Liver (tissue), 9 donors: ENCODE measurements around the gene SEC24D. TPM values are rescaled to one million over a fixed set of nuclear protein-coding genes. Genes with fewer than 3 reads are reported as not detected.

ENCODE experiments used
- DNase-seq: peaks from one replicate; pipeline ENCODE4 v3.0.0-alpha.2; 2017; ENCODE audit warnings: low spot score
- H3K27ac ChIP-seq, 2 donors: one replicate each; pipeline ENCODE4 v1.7.0; 2013; ENCODE audit warnings: inconsistent platforms in 2 of 2, low read length in 2 of 2, control low read depth in 1 of 2, low read depth in 1 of 2, mild to moderate bottlenecking in 1 of 2
- H3K27me3 ChIP-seq, 4 donors: one replicate each; pipeline versions ENCODE4 v1.6.1 to v1.7.0; 2013; ENCODE audit warnings: low read length in 3 of 4, inconsistent platforms in 1 of 4, mild to moderate bottlenecking in 1 of 4, moderate library complexity in 1 of 4; ENCODE audit not compliant: control insufficient read depth in 4 of 4, insufficient read depth in 4 of 4
- H3K36me3 ChIP-seq, 4 donors: one replicate each; pipeline versions ENCODE4 v1.6.1 to v1.7.0; 2013; ENCODE audit warnings: low read length in 3 of 4, mild to moderate bottlenecking in 3 of 4, low read depth in 1 of 4, moderate library complexity in 1 of 4; ENCODE audit not compliant: control insufficient read depth in 4 of 4, insufficient read depth in 3 of 4
- H3K4me1 ChIP-seq, 4 donors: one replicate each; pipeline versions ENCODE4 v1.6.1 to v1.7.0; 2013; ENCODE audit warnings: low read length in 3 of 4, mild to moderate bottlenecking in 3 of 4, moderate library complexity in 1 of 4; ENCODE audit not compliant: control insufficient read depth in 4 of 4, insufficient read depth in 4 of 4
- H3K4me3 ChIP-seq, 3 donors: one replicate each; pipeline versions ENCODE4 v1.6.1 to v1.7.0; 2013; ENCODE audit warnings: low read length in 3 of 3, control low read depth in 1 of 3, low read depth in 1 of 3, mild to moderate bottlenecking in 1 of 3
- H3K9ac ChIP-seq, 2 donors: one replicate each; pipeline ENCODE4 v1.7.0; 2013; ENCODE audit warnings: low read length in 2 of 2, mild to moderate bottlenecking in 2 of 2, moderate library complexity in 2 of 2, control low read depth in 1 of 2, low read depth in 1 of 2
- H3K9me3 ChIP-seq, 4 donors: one replicate each; pipeline versions ENCODE4 v1.6.1 to v1.7.0; 2013; ENCODE audit warnings: low read length in 3 of 4; ENCODE audit not compliant: control insufficient read depth in 4 of 4
- ATF3 ChIP-seq: IDR thresholded peaks from 2 replicates; pipeline ENCODE4 v1.6.1; 2016; ENCODE audit warnings: antibody characterized with exemption
- CTCF ChIP-seq: fragments of 150-350 bp; IDR thresholded peaks from 2 replicates; pipeline ENCODE4 v1.5.1; 2017; ENCODE audit warnings: improper control_type of control experiment, low read depth, low read length; ENCODE audit not compliant: missing input control
- EGR1 ChIP-seq, 2 donors: IDR thresholded peaks; 2 replicates each; pipeline ENCODE4 v1.6.1; 2016 to 2018; ENCODE audit warnings: antibody characterized with exemption in 2 of 2, low read depth in 2 of 2
- FOXA1 ChIP-seq: IDR thresholded peaks from 2 replicates; pipeline ENCODE4 v1.6.1; 2016; ENCODE audit warnings: antibody characterized with exemption
- FOXA2 ChIP-seq: IDR thresholded peaks from 2 replicates; pipeline ENCODE4 v1.6.1; 2016; ENCODE audit warnings: antibody characterized with exemption
- GABPA ChIP-seq, 2 donors: IDR thresholded peaks in 1 of 2; conservative IDR thresholded peaks in 1 of 2; 2 replicates each; pipeline ENCODE4 v1.6.1; 2016; ENCODE audit warnings: antibody characterized with exemption in 2 of 2, mild to moderate bottlenecking in 1 of 2, moderate library complexity in 1 of 2
- HNF4A ChIP-seq, 2 donors: conservative IDR thresholded peaks; 2 replicates each; pipeline ENCODE4 v1.6.1; 2016; ENCODE audit warnings: antibody characterized with exemption in 2 of 2, mild to moderate bottlenecking in 2 of 2
- HNF4G ChIP-seq: IDR thresholded peaks from 2 replicates; pipeline ENCODE4 v1.6.1; 2016; ENCODE audit warnings: antibody characterized with exemption
- JUND ChIP-seq, 2 donors: IDR thresholded peaks; 2 replicates each; pipeline ENCODE4 v1.6.1; 2016; ENCODE audit warnings: antibody characterized with exemption in 2 of 2
- MAX ChIP-seq: IDR thresholded peaks from 2 replicates; pipeline ENCODE4 v1.6.1; 2016; ENCODE audit warnings: antibody characterized with exemption
- NR2F2 ChIP-seq: IDR thresholded peaks from 2 replicates; pipeline ENCODE4 v1.6.1; 2016; ENCODE audit warnings: antibody characterized with exemption
- RAD21 ChIP-seq, 2 donors: IDR thresholded peaks; 2 replicates each; pipeline ENCODE4 v1.6.1; 2016; ENCODE audit warnings: antibody characterized with exemption in 2 of 2, mild to moderate bottlenecking in 2 of 2
- REST ChIP-seq: IDR thresholded peaks from 2 replicates; pipeline ENCODE4 v1.6.1; 2016; ENCODE audit warnings: antibody characterized with exemption, mild to moderate bottlenecking
- RXRA ChIP-seq, 2 donors: IDR thresholded peaks; 2 replicates each; pipeline ENCODE4 v1.6.1; 2017 to 2018; ENCODE audit warnings: antibody characterized with exemption in 2 of 2, mild to moderate bottlenecking in 1 of 2
- SP1 ChIP-seq: IDR thresholded peaks from 2 replicates; pipeline ENCODE4 v1.6.1; 2018; ENCODE audit warnings: antibody characterized with exemption, mild to moderate bottlenecking
- TAF1 ChIP-seq: conservative IDR thresholded peaks from 2 replicates; pipeline ENCODE4 v1.6.1; 2016; ENCODE audit warnings: antibody characterized with exemption, mild to moderate bottlenecking
- YY1 ChIP-seq: IDR thresholded peaks from 2 replicates; pipeline ENCODE4 v1.6.1; 2016; ENCODE audit warnings: antibody characterized with exemption, mild to moderate bottlenecking
- ZBTB33 ChIP-seq: IDR thresholded peaks from 2 replicates; pipeline ENCODE4 v1.6.1; 2016; ENCODE audit warnings: antibody characterized with exemption
- WGBS: extraction: QIAGEN DNeasy Blood & Tissue Kit; methylation state at CpG from one replicate; pipeline ENCODE4 v1.1.7; 2013; 5-methylcytosine and 5-hydroxymethylcytosine counted together
- polyA plus RNA-seq, 2 donors: library from polyadenylated mRNA; stranded (reverse) in 1 of 2; unstranded in 1 of 2; fragments of 200-250 nt in 1 of 2; fragments of >200 nt in 1 of 2; fragmentation: Nextera tagmentation in 1 of 2; extraction: Ambion mirVana in 1 of 2; gene quantifications; one replicate each; pipeline versions ENCODE4 v1.2.1 to v1.2.3, GENCODE V29; 2013 to 2015
- total RNA-seq, 2 donors: library from RNA; depleted of rRNA; stranded (reverse); fragments of >200 nt; gene quantifications; one replicate each; pipeline ENCODE4 v1.2.3, GENCODE V29; 2014
- donor health status: healthy.
- donor health status: healthy.
- donor health status: healthy.
- donor health status: healthy.
- donor health status: healthy.

SEC24D gene
- total and polyA plus RNA-seq, 4 donors = 16.0 to 80.8 (median 33.7) TPM

- peaks cover 6 to 12% (median 9%) of the 10 kb centered on the region in 4 donors for H3K36me3 ChIP-seq
- no peak overlapping the region for H3K4me3 ChIP-seq
- peaks cover 0 to 1% (median 0%) of the 10 kb centered on the region in 4 donors for H3K4me1 ChIP-seq
- TF ChIP-seq RXRA (IDR thresholded peaks at IDR 0.05) = no peak
- no peak for TF ChIP-seq ATF3
- no peak for TF ChIP-seq YY1
- no peak for TF ChIP-seq HNF4G
- TF ChIP-seq MAX = no peak
- TF ChIP-seq FOXA1 = no peak
- no peak overlapping the region for H3K9ac ChIP-seq
- H3K27ac ChIP-seq = no peak overlapping the region
- H3K9me3 ChIP-seq = no peaks in the 10 kb centered on the region
- no peak for DNase-seq
- no peaks in the 10 kb centered on the region for H3K27me3 ChIP-seq
Observed at GRCh38 chr4:118788911-118789310, 47.0 kb downstream of the SEC24D start.

- no peaks in the 10 kb centered on the region for H3K9me3 ChIP-seq
- peaks cover 0 to under 1% (median 0%) of the 10 kb centered on the region in 4 donors for H3K4me1 ChIP-seq
- H3K9ac ChIP-seq = no peak overlapping the region
- H3K36me3 ChIP-seq = peaks cover 9 to 18% (median 10%) of the 10 kb centered on the region in 4 donors
- H3K4me3 ChIP-seq = no peak overlapping the region
- TF ChIP-seq ZBTB33 (no peak), TAF1 (no peak), CTCF (no peak), SP1 (no peak), RAD21 (IDR thresholded peaks at IDR 0.05) (no peak), HNF4G (no peak), EGR1 (IDR thresholded peaks at IDR 0.05; ENCODE audit: low read depth in 2 of 2) (no peak), FOXA1 (no peak), YY1 (no peak), GABPA (IDR thresholded peaks at IDR 0.05 in 1 of 2, conservative IDR thresholded peaks at IDR 0.05 in 1 of 2) (no peak), JUND (IDR thresholded peaks at IDR 0.05) (no peak), REST (no peak), MAX (no peak), HNF4A (conservative IDR thresholded peaks at IDR 0.05) (no peak), NR2F2 (no peak), RXRA (IDR thresholded peaks at IDR 0.05) (no peak), FOXA2 (no peak), ATF3 (no peak)
- no peaks in the 10 kb centered on the region for H3K27me3 ChIP-seq
- no peak overlapping the region for H3K27ac ChIP-seq
- WGBS = 100% methylated on average over 1 of the region's 1 CpG
- DNase-seq = no peak
Observed at GRCh38 chr4:118787844-118788380, 48.0 kb downstream of the SEC24D start.
